Left lobe of liver (tissue), 2 donors: ENCODE results near the gene ARID5B. TPM values are rescaled to one million over a fixed set of nuclear protein-coding genes. Genes with fewer than 3 reads are reported as not detected.
"Not testable (repeated sequence)": the region's sequence is repeated elsewhere in the genome, so short reads cannot be mapped to it uniquely, and the experiment has no call there.

ENCODE experiments used
- ATAC-seq: fragments of 200-7000 bp; cut with Tn5 transposase; one replicate; pipeline ENCODE4 v1.9.1; 2020; ENCODE audit warnings: mild to moderate bottlenecking, moderate library complexity
- DNase-seq: peaks from one replicate; pipeline ENCODE4 v3.0.0-alpha.2; 2020; ENCODE audit warnings: low spot score
- total RNA-seq: library from RNA; stranded (reverse); gene quantifications from one replicate; pipeline ENCODE4 v1.2.1, GENCODE V29; 2021
- donor health status: DM: no; HTN: no; CAD: no; lungs with moderate emphysema.
- donor health status: DM: no; HTN: yes; CAD: no.

ARID5B gene, protein sequence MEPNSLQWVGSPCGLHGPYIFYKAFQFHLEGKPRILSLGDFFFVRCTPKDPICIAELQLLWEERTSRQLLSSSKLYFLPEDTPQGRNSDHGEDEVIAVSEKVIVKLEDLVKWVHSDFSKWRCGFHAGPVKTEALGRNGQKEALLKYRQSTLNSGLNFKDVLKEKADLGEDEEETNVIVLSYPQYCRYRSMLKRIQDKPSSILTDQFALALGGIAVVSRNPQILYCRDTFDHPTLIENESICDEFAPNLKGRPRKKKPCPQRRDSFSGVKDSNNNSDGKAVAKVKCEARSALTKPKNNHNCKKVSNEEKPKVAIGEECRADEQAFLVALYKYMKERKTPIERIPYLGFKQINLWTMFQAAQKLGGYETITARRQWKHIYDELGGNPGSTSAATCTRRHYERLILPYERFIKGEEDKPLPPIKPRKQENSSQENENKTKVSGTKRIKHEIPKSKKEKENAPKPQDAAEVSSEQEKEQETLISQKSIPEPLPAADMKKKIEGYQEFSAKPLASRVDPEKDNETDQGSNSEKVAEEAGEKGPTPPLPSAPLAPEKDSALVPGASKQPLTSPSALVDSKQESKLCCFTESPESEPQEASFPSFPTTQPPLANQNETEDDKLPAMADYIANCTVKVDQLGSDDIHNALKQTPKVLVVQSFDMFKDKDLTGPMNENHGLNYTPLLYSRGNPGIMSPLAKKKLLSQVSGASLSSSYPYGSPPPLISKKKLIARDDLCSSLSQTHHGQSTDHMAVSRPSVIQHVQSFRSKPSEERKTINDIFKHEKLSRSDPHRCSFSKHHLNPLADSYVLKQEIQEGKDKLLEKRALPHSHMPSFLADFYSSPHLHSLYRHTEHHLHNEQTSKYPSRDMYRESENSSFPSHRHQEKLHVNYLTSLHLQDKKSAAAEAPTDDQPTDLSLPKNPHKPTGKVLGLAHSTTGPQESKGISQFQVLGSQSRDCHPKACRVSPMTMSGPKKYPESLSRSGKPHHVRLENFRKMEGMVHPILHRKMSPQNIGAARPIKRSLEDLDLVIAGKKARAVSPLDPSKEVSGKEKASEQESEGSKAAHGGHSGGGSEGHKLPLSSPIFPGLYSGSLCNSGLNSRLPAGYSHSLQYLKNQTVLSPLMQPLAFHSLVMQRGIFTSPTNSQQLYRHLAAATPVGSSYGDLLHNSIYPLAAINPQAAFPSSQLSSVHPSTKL
- total RNA-seq: 3.8 TPM

DNA sequence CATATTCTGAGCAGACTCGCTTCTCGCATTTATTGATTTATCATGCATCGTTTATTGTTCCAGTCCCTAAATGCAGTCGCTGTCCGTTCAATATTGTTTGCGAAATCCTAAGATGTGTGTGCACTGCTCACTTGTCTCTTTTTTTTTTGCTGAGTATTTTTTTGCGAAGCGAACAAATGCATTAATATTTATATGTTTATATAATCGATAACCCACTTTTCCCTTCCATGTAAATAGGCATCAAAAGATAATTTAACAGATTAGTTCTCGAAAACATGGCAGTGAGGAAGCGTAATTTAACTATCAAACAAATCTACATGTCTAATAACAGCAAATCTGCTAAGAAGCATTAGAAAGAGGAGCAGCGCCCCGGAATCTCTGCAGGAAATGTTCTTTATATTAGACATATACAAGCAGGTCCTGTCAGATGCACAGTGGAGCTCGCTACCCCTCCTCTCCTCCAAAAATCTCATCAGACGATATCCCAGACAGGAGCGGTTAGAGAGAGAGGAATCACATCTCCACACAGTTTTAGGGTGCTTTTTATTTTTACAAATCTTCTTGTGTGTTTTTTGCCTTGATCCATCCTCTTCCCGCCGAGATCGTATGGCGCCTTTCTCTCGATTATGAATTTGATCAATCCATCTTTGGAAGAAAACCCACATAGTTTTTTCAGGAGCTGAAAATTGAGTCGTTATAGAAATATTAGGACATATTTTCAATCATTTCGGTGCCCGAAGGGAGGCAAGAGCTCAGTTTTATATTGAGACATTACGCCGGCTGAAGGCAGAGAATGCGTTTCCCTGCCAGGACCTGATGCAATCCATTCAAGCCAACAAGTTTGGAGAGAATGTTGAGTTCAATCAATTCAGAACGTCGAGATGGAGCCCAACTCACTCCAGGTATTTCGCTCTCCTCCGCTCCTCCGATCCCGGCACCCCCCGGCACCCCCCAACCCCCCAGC lies at the start of gene ARID5B:
Gene ARID5B (plus strand): TSS at position 871 of the 964 bp plus-strand sequence. CDS start 11 bp downstream, at position 882.
- ATAC-seq (peak; percentile 10), DNase-seq (peak; percentile 66)

DNA sequence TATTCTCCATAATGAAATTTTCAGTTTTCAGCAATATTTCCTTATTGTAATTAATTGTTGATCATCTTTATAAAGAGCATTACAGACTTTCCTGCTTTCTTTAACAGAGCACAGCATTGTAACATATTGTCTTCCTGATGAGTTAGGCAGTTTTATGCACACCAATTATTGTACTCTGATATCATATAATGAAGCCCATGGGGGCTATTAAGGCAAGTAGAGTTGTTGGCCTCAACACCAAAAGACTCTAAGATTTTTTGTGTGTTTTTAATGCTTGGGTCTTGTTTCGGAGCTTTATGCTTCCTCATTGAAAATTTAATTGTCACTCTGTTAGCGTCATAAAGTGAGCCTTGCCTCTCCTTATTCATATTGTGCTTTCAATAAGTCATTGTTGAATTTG lies 49.2 kb upstream of the ARID5B start:
- DNase-seq (no peak), ATAC-seq (no peak)

DNA sequence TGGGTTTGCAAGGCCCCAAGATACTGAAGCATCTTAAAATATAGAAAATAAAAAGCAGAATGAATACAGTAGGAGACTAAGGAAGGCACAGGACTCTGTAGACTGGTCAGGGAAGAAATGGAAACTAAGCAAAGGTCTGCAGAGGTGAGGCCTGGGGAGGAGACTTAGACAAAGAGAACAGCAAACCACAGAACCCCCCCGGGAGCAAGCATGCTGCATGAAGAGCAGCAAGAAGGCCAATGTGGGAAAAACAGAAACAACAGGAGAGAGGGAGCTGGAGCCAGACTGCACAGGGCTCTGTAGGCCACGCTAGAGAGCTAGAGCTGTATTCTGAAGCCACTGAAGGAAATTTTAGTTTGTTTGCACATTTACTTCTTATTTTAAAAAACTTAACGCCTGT lies 45.7 kb upstream of the ARID5B start:
- no peak for DNase-seq
- no peak for ATAC-seq

DNA sequence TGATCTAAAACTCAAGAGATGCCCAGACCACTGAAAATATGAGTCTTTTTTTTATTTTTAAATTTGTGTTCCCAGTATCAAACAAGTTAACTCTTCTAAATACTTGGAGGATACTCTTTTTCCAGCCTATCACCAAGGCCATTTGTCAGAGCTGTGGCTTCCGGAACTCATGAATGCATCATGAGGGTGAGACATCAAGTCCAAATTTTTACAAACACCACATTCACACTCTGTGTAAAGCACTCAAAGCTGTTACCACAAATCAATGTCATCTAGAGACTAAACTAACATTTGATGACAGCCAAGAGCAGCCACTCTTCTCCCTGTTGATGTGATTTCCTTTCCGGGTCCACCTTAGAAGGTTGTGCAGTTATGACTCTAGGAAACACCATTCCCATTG lies 43.8 kb upstream of the ARID5B start:
- DNase-seq (no peak), ATAC-seq (no peak)

DNA sequence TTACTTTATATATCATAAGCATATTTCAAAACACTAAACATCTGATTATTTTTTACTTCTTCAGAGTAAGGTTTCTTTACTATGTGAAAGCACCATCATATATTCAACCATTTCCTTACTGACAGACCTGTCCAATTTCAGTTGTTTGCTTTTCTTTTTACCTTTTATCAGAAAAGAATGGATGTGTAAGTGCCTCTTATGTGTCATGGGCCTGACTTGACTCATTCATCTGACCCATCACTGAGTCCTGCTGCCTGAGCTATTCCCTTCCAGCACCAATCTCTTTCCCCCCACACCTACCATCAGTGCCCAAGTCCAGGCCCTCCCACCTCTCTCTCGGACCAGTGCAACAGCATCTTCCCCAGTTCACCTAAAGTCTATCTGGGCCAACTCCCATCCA lies 41.7 kb upstream of the ARID5B start:
- ATAC-seq: no peak
- DNase-seq: no peak

DNA sequence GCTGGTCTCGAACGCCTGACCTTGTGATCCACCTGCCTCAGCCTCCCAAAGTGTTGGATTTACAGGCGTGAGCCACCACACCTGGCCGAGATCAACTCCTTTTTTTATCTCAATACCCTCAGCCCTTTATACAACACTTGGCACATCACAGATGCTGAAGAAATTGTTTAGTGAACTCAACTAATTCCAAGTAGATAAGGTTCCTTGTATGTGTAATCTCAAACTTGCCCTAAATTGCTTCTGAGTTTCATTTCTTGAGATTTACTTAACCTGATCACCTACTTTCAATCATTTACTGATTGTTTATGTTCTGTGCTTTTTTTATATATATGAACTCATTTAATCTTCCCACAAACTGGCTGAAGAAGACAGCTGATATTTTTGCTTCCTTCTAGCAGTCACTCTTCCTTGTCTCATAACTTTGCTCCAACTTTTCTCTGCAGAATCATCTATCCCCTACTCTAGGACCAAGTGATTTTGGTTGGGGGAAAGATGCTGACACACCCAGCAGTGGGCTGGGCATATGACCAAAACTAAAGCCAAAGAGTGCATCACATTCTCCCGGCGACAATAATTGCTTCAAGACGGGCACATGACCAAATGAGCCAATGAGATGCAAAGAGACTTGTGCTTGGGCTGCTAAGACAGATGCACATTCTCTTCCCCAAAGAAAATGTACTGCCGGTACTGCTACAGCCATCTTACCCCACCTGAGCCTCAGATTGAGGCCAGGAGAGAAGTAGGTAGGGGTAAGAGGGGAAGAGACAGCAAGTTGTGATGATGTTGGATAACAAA lies 40.3 kb upstream of the ARID5B start:
- DNase-seq: no peak

DNA sequence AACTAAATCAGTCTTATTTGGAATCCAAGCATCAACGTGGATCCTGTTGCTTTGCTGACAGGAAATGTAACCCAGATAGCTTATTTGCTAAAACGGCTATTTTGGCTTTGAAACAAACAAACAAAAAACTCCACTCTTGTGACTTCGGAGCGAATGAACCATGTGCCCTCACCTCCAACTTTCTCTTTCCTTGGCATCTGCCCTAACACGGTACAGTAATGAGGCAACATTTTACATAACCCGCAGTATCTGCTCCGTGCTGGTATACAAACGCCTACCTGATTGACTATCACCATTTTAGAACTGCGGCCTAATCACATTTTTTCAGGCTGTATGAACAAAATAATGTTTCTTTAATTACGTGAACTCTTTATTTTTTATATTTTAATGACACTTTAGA lies 37.5 kb upstream of the ARID5B start:
- peak; percentile 94 for ATAC-seq
- no peak for DNase-seq

More for the DNA sequence above, 40.3 kb upstream of the ARID5B start:
- ATAC-seq: no peak

DNA sequence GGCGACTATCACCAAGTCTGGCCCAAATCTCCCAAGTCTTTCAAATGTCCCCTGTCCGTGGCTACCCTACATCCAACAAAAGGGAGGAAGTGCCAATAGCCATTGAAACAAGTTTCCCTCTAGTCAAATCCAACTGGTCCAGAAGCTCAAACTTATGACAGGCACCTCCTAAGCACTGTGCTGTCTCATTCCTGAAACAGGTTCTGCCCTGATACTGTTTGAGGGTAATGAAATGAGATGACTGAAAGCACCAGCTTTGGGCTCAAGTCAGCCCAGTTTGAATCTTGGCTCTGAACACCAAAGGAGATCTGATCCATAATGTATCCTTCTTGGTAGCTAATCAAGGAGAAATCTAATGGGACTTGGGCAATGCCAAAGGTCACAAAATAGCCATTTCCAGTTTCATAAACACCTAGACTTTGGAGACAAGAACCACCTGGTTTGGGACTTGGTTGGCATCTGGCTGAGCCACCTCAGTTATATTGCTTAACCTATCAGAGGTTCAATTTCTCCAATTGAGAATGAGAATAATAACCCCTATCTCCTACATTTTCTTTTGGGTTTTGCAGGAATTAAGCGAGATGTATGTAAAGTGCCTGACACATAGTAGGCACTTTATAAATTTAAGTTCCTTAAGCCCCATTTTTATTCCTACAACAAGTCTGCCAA lies 34.7 kb upstream of the ARID5B start:
- peak; percentile 10 for ATAC-seq
- DNase-seq: no peak

DNA sequence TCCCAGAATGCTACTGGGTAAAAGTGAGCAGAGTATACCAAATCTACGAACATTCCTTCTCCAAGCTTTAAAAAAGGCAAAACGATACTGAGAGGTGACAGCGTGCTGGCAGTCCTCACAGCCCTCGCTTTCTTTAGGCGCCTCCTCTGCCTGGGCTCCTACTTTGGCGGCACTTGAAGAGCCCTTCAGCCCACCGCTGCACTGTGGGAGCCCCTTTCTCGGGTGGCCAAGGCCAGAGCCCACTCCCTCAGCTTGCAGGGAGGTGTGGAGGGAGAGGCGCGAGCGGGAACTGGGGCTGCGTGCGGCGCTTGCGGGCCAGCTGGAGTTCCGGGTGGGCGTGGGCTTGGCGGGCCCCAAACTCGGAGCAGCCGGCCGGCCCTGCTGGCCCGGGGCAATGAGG lies 34.1 kb upstream of the ARID5B start:
- ATAC-seq: peak; percentile 40

DNA sequence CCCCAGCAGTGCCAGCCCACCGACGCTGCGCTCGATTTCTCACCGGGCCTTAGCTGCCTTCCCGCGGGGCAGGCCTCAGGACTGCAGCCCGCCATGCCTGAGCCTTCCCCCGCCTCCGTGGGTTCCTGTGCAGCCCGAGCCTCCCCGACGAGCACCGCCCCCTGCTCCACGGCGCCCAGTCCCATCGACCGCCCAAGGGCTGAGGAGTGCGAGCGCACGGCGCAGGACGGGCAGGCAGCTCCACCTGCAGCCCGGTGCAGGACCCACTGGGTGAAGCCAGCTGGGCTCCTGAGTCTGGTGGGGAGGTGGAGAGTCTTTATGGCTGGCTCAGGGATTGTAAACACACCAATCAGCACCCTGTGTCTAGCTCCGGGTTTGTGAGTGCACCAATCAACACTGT lies 33.7 kb upstream of the ARID5B start:
- peak; percentile 69 for DNase-seq
- not testable (repeated sequence) for ATAC-seq

More for the DNA sequence above, 34.1 kb upstream of the ARID5B start:
- DNase-seq: not testable (repeated sequence)

DNA sequence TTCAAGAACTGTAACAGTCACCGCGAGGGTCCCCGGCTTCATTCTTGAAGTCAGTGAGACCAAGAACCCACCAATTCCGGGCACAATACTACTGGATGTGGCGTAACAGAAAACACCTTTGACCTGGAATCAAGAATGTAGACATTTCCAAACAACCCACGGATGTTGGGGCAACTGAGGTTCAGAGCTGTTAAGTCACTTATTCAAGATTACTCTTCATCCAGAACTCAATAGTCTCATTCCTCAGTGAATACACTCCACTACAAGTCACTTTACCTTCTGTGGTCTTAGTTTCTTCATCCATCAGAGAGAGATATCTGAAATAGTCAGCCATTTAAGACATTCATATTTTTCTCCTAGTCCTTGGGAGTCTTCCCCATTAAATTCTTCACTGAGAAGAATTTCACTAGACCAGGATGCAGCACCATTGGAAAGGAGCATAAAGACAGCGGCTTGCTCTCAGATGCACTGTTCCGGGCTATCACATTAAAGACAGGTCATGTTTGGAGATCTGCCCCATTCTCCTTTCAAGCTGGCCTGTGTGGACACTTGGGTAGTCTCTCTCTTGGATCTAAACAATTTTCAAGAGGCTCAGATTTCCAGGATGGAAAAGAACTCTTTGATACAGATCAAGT lies 32.3 kb upstream of the ARID5B start:
- ATAC-seq (no peak), DNase-seq (no peak)

DNA sequence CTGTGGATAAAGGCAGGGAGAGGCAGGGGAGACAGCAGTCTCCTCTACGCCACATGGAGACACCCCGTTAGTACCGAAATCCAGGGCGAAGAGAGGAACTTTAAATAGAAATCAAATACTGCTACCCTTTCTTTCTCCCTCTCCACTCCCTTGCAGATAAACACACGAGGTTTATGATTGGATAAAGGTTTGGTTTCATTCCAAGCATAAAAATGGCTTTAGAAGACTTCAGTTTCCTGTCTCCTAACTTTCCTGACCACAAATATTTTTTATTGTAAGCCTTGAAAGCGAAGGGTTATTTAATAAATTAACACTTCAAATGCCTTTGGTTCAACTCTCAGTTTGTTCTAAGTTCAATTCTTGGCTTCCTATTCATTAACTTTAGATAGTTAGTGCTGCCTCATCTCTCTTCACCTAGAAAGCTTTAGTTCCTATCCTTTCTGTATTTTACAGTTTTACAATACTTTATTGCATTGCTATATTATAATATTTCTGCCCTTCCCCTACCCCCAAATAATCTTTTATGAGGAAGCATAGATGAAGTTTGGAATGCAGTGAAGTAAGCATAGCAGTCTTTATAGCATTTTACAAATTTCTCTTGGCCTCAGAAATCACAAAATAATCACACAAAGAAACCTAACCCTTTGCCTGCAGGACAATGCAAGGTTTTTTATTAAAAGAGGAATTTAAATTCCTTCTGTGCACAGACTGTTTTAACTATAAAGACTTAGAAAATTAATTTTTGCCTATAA lies 31.5 kb upstream of the ARID5B start:
- ATAC-seq: no peak
- DNase-seq: no peak

DNA sequence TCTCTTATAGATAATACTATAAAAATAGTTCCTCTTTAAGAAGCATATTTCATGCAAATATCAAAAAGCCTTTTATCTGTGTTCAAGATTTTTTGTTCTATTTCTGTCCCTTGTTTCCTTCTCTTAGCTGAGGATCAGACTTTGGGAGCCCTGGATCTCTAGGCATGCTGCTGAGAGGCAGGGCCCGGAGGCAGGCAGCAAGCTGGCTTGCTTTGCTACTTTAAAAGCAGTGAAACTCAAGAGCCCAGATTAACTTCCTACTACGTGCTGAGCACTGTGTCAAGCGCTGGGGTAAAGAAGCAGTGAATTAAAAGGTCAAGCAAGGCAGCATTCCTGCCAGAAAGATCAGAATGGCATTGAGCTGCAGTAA lies 31.0 kb upstream of the ARID5B start:
- no peak for DNase-seq
- ATAC-seq: no peak

DNA sequence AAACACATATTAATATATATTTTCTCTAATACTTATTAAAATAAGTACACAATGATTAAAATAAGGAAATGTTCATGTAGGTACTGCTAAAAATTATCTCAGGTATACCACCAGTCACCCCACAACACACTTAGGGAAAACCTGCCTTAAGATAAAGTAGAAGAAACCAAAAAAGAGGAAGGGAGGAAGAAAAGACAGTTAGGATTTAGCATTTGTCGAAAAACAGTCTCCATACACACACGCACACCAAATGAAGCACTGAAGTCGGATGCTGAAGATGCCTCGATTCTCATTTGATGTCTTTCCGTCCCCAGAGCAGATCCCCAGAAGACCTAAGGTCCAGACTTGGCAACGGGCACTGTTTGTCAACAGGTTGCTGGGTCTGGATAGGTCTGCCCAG lies 30.0 kb upstream of the ARID5B start:
- DNase-seq: no peak
- no peak for ATAC-seq

DNA sequence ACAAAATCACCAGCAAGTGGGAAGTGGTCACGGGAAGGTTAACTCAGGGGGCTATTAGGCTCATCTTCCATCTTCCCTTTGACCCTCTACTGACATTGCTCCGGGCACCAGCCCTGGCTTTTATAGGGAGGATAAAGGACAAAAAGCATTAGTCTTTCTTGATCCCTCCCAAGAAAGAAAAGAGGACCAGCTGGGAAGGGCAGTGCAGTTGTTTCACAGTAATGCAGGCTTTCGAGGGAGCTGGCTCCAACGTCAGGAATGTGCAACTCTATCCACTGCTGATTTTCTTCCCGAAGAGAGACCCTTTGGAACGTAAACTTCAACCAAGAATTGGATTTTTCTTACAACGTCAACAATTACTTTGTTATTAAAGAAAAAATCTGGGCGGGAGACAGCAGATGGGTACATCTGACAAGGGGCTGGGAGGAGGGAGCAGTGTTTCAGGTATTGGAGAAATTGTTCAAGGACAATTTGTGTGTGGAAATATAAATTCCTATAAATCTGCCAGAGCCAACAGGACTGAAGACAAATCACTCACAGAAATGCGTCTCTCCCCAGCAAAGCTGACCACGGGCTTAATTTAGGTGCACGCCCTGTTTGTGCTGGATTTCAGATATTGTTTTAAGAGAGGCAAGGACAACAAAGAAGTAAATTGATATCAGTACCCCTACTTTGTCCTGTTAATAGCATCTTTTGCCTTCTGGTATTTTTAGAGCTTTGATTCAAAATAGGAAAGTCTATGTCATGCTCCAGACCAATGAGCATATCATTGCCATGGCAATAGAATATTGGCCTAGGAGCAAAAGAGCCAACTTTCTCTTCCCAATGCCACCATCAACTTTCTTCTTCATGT lies 23.4 kb upstream of the ARID5B start:
- DNase-seq (no peak), ATAC-seq (no peak)

DNA sequence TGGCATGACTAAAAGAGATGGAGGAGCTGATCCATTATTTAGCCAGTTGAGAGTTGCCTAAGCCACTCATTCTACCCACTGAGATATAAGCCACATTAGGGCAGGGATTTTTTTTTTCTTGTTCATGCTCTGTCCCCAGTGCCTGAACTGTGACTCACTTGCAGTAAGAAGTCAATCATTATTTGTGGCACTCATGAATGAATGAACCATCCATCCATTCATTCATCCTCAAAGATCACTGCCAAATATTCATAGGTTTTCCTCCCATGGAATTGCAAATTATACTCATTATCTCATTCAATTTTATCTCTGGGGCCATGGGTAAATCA lies 22.8 kb upstream of the ARID5B start:
- no peak for DNase-seq
- ATAC-seq: no peak
